ENCODE results near the gene LAMC3.

LAMC3 gene

GRCh38 chr9:130979591-130980385, 29.2 kb upstream of the LAMC3 start:
- no peak for DNase-seq

GRCh38 chr9:130980526-130980925, 28.4 kb upstream of the LAMC3 start:
- DNase-seq, result no peak

GRCh38 chr9:130981002-130981755, 27.8 kb upstream of the LAMC3 start:
- no peak for DNase-seq

- DNase-seq, result no peak
Measured at GRCh38 chr9:130981756-130982137, 27.2 kb upstream of the LAMC3 start.

GRCh38 chr9:130982636-130983358, 26.2 kb upstream of the LAMC3 start:
- no peak for DNase-seq

GRCh38 chr9:130983359-130983670, 25.7 kb upstream of the LAMC3 start:
- no peak for DNase-seq

- DNase-seq, result no peak
Measured at GRCh38 chr9:130983970-130984369, 25.0 kb upstream of the LAMC3 start.

- DNase-seq, result no peak
Measured at GRCh38 chr9:130984521-130984920, 24.5 kb upstream of the LAMC3 start.

GRCh38 chr9:130985029-130985428, 23.9 kb upstream of the LAMC3 start:
- DNase-seq, result no peak

GRCh38 chr9:130985606-130986162, 23.3 kb upstream of the LAMC3 start:
- DNase-seq, result no peak

- DNase-seq, result no peak
Measured at GRCh38 chr9:130986356-130986965, 22.5 kb upstream of the LAMC3 start.

- DNase-seq, result no peak
Measured at GRCh38 chr9:130987054-130987453, 21.9 kb upstream of the LAMC3 start.

- no peak for DNase-seq
Measured at GRCh38 chr9:130987738-130988399, 21.1 kb upstream of the LAMC3 start.

GRCh38 chr9:130988400-130988747, 20.6 kb upstream of the LAMC3 start:
- DNase-seq, result no peak

GRCh38 chr9:130988905-130989304, 20.1 kb upstream of the LAMC3 start:
- DNase-seq, result no peak

GRCh38 chr9:130989391-130989790, 19.6 kb upstream of the LAMC3 start:
- no peak for DNase-seq

GRCh38 chr9:130989891-130990290, 19.1 kb upstream of the LAMC3 start:
- DNase-seq, result no peak

GRCh38 chr9:130990306-130990977, 18.5 kb upstream of the LAMC3 start:
- DNase-seq, result no peak

GRCh38 chr9:130990978-130991777, 17.8 kb upstream of the LAMC3 start:
- no peak for DNase-seq

- DNase-seq, result no peak
Measured at GRCh38 chr9:130991778-130992681, 16.9 kb upstream of the LAMC3 start.

Measured in stimulated activated CD4-positive, alpha-beta T cell treated with anti-CD3 and anti-CD28 coated beads, Interleukin-4, amount 100 ng/mL, for 1 hour (primary cell).